ENCODE data around the gene CLDND1. TPM values are rescaled to one million over a fixed set of nuclear protein-coding genes. Genes with fewer than 3 reads are reported as not detected.

Gene CLDND1
- total and polyA plus RNA-seq, 2 experiments from 2014 or later = 70.1 to 89.2 TPM

DNA sequence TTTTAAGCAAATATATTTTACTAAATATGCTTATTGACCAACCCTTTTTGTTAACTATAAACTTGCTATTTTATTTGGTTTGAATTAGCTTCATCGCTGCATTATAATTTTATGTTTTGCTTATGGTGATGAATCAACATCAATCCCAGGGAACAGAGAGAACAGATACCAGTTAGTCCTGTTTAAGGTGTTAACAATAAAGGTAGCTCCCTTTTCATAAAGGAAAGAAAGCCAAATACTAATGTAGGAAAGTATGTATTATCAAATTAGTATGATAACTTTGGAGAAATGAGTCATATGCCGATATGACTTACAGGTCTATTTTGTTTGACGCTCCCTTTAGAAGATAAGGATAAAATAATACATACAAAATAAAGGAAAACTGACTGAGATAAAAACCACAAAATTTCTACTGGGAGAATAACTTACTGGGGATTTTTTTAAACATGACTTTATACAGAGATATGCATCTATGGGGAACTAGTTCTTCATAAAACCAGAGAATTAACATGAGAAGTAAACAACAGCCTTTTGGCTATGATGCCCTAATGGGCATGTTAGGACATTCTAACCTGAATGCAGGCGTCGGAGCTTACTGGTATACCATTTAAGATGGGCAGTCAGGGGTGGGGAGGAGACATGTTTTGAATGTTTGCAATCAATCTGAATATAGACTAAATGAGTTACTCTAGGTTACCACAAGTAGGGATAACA lies 20.7 kb downstream of the CLDND1 start:
- Histone ChIP-seq H3K4me1 (ENCODE audit: insufficient read depth) (no peaks in the 10 kb centered on the region), H3K9me2 (replicated peaks; ENCODE audit: insufficient read depth) (no peaks in the 10 kb centered on the region), H3K79me2 (no peaks in the 10 kb centered on the region), H2AFZ (no peak overlapping the region), H3K36me3 (replicated peaks; ENCODE audit: insufficient read depth, low read depth) (no peaks in the 10 kb centered on the region), H3K9me3 (ENCODE audit: low read depth) (no peaks in the 10 kb centered on the region), H3K27ac (no peak overlapping the region), H4K20me1 (ENCODE audit: insufficient read depth, poor library complexity, severe bottlenecking) (no peaks in the 10 kb centered on the region), H3K4me2 (no peak overlapping the region), H3K4me3 (no peak overlapping the region), H3K27me3 (no peaks in the 10 kb centered on the region)
- TF ChIP-seq EZH2 (IDR thresholded peaks at IDR 0.05; ENCODE audit: borderline replicate concordance) = no peak
- TF ChIP-seq, protein P1, sequence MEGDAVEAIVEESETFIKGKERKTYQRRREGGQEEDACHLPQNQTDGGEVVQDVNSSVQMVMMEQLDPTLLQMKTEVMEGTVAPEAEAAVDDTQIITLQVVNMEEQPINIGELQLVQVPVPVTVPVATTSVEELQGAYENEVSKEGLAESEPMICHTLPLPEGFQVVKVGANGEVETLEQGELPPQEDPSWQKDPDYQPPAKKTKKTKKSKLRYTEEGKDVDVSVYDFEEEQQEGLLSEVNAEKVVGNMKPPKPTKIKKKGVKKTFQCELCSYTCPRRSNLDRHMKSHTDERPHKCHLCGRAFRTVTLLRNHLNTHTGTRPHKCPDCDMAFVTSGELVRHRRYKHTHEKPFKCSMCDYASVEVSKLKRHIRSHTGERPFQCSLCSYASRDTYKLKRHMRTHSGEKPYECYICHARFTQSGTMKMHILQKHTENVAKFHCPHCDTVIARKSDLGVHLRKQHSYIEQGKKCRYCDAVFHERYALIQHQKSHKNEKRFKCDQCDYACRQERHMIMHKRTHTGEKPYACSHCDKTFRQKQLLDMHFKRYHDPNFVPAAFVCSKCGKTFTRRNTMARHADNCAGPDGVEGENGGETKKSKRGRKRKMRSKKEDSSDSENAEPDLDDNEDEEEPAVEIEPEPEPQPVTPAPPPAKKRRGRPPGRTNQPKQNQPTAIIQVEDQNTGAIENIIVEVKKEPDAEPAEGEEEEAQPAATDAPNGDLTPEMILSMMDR (IDR thresholded peaks at IDR 0.05; ENCODE audit: poor library complexity) = no peak
- no peak for DNase-seq (ENCODE audit: low spot score)
- WGBS (ENCODE audit: low lambda C conversion rate, missing lambda C conversion rate) = 96% methylated on average over 5 of the region's 5 CpGs

DNA sequence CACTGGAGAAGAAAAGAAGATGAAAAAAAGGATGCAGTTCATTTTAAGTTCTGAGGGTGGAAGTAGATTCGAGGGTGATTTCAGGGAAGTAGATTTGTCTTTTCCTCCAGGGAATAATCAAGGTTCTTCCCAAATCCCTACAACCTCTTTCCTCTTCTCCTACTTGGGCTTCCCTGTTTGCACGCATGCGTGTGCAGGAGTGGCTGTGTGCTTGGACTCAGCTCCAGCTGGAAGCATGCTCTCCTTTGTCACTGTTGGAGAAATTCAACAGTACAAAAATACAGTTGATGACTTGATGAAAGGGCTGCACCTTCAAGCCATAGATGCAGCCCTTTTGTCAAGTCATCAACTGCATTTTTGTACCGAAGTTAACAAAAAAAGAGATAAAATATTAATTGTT lies 21.4 kb downstream of the CLDND1 start:
- H3K4me1 ChIP-seq (ENCODE audit: insufficient read depth) = no peaks in the 10 kb centered on the region
- no peak overlapping the region for H2AFZ ChIP-seq
- no peak overlapping the region for H3K4me2 ChIP-seq
- H3K9me3 ChIP-seq (ENCODE audit: low read depth) = no peaks in the 10 kb centered on the region
- no peaks in the 10 kb centered on the region for H3K36me3 ChIP-seq (replicated peaks; ENCODE audit: insufficient read depth, low read depth)
- DNase-seq (ENCODE audit: low spot score) = no peak
- 90% methylated on average over 4 of the region's 4 CpGs for WGBS (ENCODE audit: low lambda C conversion rate, missing lambda C conversion rate)
- H4K20me1 ChIP-seq (ENCODE audit: insufficient read depth, poor library complexity, severe bottlenecking) = no peaks in the 10 kb centered on the region
- TF ChIP-seq EZH2phosphoT487 (IDR thresholded peaks at IDR 0.05; ENCODE audit: low read depth, severe bottlenecking, unreplicated experiment) = no peak
- TF ChIP-seq EZH2 (IDR thresholded peaks at IDR 0.05; ENCODE audit: borderline replicate concordance) = no peak
- TF ChIP-seq, protein P1 (IDR thresholded peaks at IDR 0.05; ENCODE audit: poor library complexity) = no peak
- no peak overlapping the region for H3K27ac ChIP-seq
- H3K27me3 ChIP-seq = no peaks in the 10 kb centered on the region
- H3K9me2 ChIP-seq (replicated peaks; ENCODE audit: insufficient read depth) = no peaks in the 10 kb centered on the region
- no peak overlapping the region for H3K4me3 ChIP-seq
- H3K79me2 ChIP-seq = no peaks in the 10 kb centered on the region

DNA sequence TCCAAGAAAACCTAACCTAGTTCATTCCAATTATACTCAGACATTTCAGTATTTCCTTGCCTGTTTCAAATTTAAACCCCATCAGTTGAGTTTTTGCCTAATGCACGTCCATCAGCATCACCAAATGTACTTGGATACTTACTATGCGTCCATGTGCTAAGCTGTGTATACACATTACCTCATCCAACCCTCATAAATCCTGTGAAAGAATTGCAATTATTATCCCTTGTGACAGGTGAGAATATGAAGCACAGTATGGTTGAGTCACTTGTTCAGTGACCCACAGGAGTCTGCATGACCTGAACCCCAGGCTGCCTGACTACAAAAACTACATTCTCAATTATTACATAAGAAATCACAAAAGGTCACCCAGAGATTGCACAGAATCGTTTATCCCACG lies 22.7 kb downstream of the CLDND1 start:
- H3K4me1 ChIP-seq (ENCODE audit: insufficient read depth) = no peaks in the 10 kb centered on the region
- H3K79me2 ChIP-seq = no peaks in the 10 kb centered on the region
- no peak for DNase-seq (ENCODE audit: low spot score)
- H3K4me2 ChIP-seq = no peak overlapping the region
- H3K4me3 ChIP-seq = no peak overlapping the region
- H3K9me2 ChIP-seq (replicated peaks; ENCODE audit: insufficient read depth) = no peaks in the 10 kb centered on the region
- no peaks in the 10 kb centered on the region for H3K36me3 ChIP-seq (replicated peaks; ENCODE audit: insufficient read depth, low read depth)
- H3K27ac ChIP-seq = no peak overlapping the region
- no peak overlapping the region for H2AFZ ChIP-seq
- H4K20me1 ChIP-seq (ENCODE audit: insufficient read depth, poor library complexity, severe bottlenecking) = no peaks in the 10 kb centered on the region
- 69% methylated on average over 4 of the region's 4 CpGs for WGBS (ENCODE audit: low lambda C conversion rate, missing lambda C conversion rate)
- H3K9me3 ChIP-seq (ENCODE audit: low read depth) = no peaks in the 10 kb centered on the region
- no peaks in the 10 kb centered on the region for H3K27me3 ChIP-seq
- TF ChIP-seq, protein P1 (IDR thresholded peaks at IDR 0.05; ENCODE audit: poor library complexity) = no peak
- TF ChIP-seq EZH2phosphoT487 (IDR thresholded peaks at IDR 0.05; ENCODE audit: low read depth, severe bottlenecking, unreplicated experiment) (no peak), EZH2 (IDR thresholded peaks at IDR 0.05; ENCODE audit: borderline replicate concordance) (no peak)

Measured in hepatocyte (in vitro differentiated cells).